Measurements from ENCODE around the gene MYOCD. TPM values are rescaled to one million over a fixed set of nuclear protein-coding genes. Genes with fewer than 3 reads are reported as not detected.

The MYOCD gene
- total and polyA plus RNA-seq, 4 donors = 0.05 to 0.59 (median 0.23) TPM

- no peak for TF ChIP-seq ZBTB33 (IDR thresholded peaks at IDR 0.05)
- no peak for TF ChIP-seq MAX (IDR thresholded peaks at IDR 0.05)
These were observed 147.2 kb downstream of the MYOCD start (continued) for GRCh38 chr17:12812877-12813276.

- Histone ChIP-seq H3K4me3 (ENCODE audit: low read depth in 1 of 3, low read length in 3 of 3) (no peak overlapping the region), H3K27ac (ENCODE audit: low read depth in 1 of 2, low read length in 2 of 2) (no peak overlapping the region), H3K27me3 (ENCODE audit: control insufficient read depth in 4 of 4, insufficient read depth in 4 of 4, low read length in 3 of 4) (peaks cover 0 to 4% (median 0%) of the 10 kb centered on the region in 4 donors), H3K4me1 (ENCODE audit: control insufficient read depth in 4 of 4, insufficient read depth in 4 of 4, low read length in 3 of 4) (no peaks in the 10 kb centered on the region), H3K36me3 (ENCODE audit: control insufficient read depth in 4 of 4, insufficient read depth in 3 of 4, low read depth in 1 of 4, low read length in 3 of 4) (peaks cover 0 to 2% (median 0%) of the 10 kb centered on the region in 4 donors), H3K9ac (ENCODE audit: low read depth in 1 of 2, low read length in 2 of 2) (no peak overlapping the region), H3K9me3 (ENCODE audit: control insufficient read depth in 4 of 4, low read length in 3 of 4) (peaks cover 0 to 9% (median 2%) of the 10 kb centered on the region in 4 donors)
- DNase-seq (ENCODE audit: low spot score) = no peak
- TF ChIP-seq JUND (IDR thresholded peaks at IDR 0.05) (no peak), CTCF (IDR thresholded peaks at IDR 0.05; ENCODE audit: low read depth, low read length, missing input control) (no peak), TAF1 (conservative IDR thresholded peaks at IDR 0.05) (no peak), HNF4G (IDR thresholded peaks at IDR 0.05) (no peak), YY1 (IDR thresholded peaks at IDR 0.05) (no peak), FOXA1 (IDR thresholded peaks at IDR 0.05) (no peak), NR2F2 (IDR thresholded peaks at IDR 0.05) (no peak), MAX (IDR thresholded peaks at IDR 0.05) (no peak), RXRA (IDR thresholded peaks at IDR 0.05) (no peak), REST (IDR thresholded peaks at IDR 0.05) (no peak), EGR1 (IDR thresholded peaks at IDR 0.05; ENCODE audit: low read depth in 2 of 2) (no peak), HNF4A (conservative IDR thresholded peaks at IDR 0.05) (no peak), SP1 (IDR thresholded peaks at IDR 0.05) (no peak), FOXA2 (IDR thresholded peaks at IDR 0.05) (no peak), ZBTB33 (IDR thresholded peaks at IDR 0.05) (no peak), GABPA (IDR thresholded peaks at IDR 0.05 in 1 of 2, conservative IDR thresholded peaks at IDR 0.05 in 1 of 2) (no peak), ATF3 (IDR thresholded peaks at IDR 0.05) (no peak), RAD21 (IDR thresholded peaks at IDR 0.05) (no peak)
- WGBS = 83% methylated on average over 9 of the region's 9 CpGs
These were observed 148.0 kb downstream of the MYOCD start for GRCh38 chr17:12813664-12814063.
